NT2/D1 (cell line): Measurements from ENCODE around the gene PTGIR.

Experiments used
- SUZ12 ChIP-seq: IDR thresholded peaks from 2 replicates; pipeline ENCODE4 v1.6.1; 2011; ENCODE audit not compliant: insufficient read length, insufficient read depth; ENCODE audit errors: extremely low read depth
- YY1 ChIP-seq: IDR thresholded peaks from 2 replicates; pipeline ENCODE4 v1.6.1; 2011; ENCODE audit not compliant: insufficient read length, insufficient read depth
- ZNF274 ChIP-seq: IDR thresholded peaks from 2 replicates; pipeline ENCODE4 v1.6.1; 2011; ENCODE audit warnings: mild to moderate bottlenecking, low read depth, low read length

DNA sequence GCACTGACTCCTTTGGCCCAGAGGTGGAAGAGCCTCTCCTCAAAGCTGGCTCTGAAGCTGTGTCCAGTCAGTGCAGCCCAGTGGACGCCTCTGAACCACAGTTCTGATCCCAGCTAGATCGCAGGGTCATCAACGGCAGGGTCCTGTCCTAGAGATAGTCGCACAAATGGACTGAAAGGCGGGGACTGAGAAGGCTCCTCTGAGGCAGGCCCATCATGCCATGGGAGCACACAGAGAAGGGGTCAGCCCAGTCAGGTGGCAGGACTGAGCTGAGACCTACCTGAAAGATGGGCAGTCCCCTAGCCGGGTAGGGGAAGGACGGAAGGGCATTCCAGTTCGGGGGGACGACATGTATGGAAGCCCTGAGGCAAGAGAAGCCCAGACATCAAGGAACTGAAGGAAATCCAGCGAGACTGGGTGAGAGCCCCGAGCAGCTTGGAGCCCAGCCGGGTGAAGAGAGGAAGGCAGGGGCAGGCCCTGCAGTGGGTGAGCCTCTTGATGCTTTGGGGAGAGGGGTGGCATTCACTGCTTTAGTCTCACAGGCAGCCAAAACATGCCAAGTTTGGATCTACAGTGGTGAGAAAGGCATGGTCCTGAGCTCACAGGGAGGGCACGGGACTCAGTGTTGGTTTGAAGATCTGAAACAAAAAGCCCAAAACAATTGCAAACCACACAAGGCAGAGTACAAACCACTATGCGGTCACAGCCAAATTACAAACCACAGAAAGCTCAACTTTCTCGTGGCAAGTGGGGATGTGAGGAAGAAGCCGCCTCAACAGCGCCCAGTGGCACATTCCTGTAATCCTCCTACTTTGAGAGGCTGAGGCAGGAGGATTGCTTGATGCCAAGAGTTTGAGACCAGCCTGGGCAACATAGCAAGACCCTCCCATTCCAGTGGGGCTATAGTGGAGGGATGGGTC lies 13.8 kb downstream of the PTGIR start:
- TF ChIP-seq YY1 (no peak), ZNF274 (no peak), SUZ12 (no peak)
